Testis (tissue), 3 donors: Measurements from ENCODE around the gene RFC2. TPM values are rescaled to one million over a fixed set of nuclear protein-coding genes. Genes with fewer than 3 reads are reported as not detected.

Experiments used
- DNase-seq: peaks from one replicate; pipeline ENCODE4 v3.0.0-alpha.2; 2019
- H3K27ac ChIP-seq, 2 donors: fragments of 200-600 bp; sonication (generic); one replicate each; pipeline ENCODE4 v1.5.1; 2019
- H3K27me3 ChIP-seq: fragments of 200-600 bp; sonication (generic); one replicate; pipeline ENCODE4 v1.5.1; 2019
- H3K36me3 ChIP-seq: fragments of 200-600 bp; sonication (generic); one replicate; pipeline ENCODE4 v1.5.1; 2017; ENCODE audit warnings: low read depth; ENCODE audit errors: missing control alignments
- H3K4me1 ChIP-seq: fragments of 200-600 bp; sonication (generic); one replicate; pipeline ENCODE4 v1.5.1; 2019
- H3K4me3 ChIP-seq, 2 donors: fragments of 200-600 bp; sonication (generic); one replicate each; pipeline ENCODE4 v1.5.1; 2017 to 2019
- H3K9me3 ChIP-seq: fragments of 200-600 bp; sonication (generic); one replicate; pipeline ENCODE4 v1.5.1; 2017
- POLR2A ChIP-seq: fragments of 450-650 bp; IDR thresholded peaks from one replicate; pipeline ENCODE4 v1.6.1; 2017; ENCODE audit warnings: antibody characterized with exemption, mild to moderate bottlenecking, moderate library complexity
- WGBS, 2 donors: methylation state at CpG; one replicate each; pipeline ENCODE4 v1.1.5; 2018; 5-methylcytosine and 5-hydroxymethylcytosine counted together
- intact Hi-C: fragments of 100-400 bp; cut with DNase I; formaldehyde crosslinking; loops from one replicate; pipeline ENCODE4 v1.15.1; 2023; ENCODE audit warnings: low total_unique reads
- polyA plus RNA-seq: library from polyadenylated mRNA; stranded (reverse); fragments of 350-450 nt; fragmentation: Illumina TruSeq; extraction: RNeasy Lipid Tissue Mini Kit (QIAGEN cat#74804); gene quantifications from one replicate; pipeline ENCODE4 v1.2.3, GENCODE V29; 2014; ENCODE audit warnings: low read depth, low replicate concordance; ENCODE audit not compliant: insufficient read depth
- total RNA-seq, 2 donors: library from RNA; depleted of rRNA; stranded (reverse); fragments of >200 nt; gene quantifications; one replicate each; pipeline ENCODE4 v1.2.3, GENCODE V29; 2016
- TF ChIP-seq, protein P1 (sequence below), 3 experiments: fragments of 450-650 bp in 2 of 3; fragments of 200-600 bp in 1 of 3; sonication (generic) in 1 of 3; IDR thresholded peaks; one replicate each; pipeline ENCODE4 v1.5.1; 2016 to 2019; ENCODE audit warnings: antibody characterized with exemption in 3 of 3, mild to moderate bottlenecking in 2 of 3, moderate library complexity in 1 of 3

Gene RFC2
- total and polyA plus RNA-seq, 3 donors from 2014 or later: 10.8 to 29.2 (median 15.2) TPM

DNA sequence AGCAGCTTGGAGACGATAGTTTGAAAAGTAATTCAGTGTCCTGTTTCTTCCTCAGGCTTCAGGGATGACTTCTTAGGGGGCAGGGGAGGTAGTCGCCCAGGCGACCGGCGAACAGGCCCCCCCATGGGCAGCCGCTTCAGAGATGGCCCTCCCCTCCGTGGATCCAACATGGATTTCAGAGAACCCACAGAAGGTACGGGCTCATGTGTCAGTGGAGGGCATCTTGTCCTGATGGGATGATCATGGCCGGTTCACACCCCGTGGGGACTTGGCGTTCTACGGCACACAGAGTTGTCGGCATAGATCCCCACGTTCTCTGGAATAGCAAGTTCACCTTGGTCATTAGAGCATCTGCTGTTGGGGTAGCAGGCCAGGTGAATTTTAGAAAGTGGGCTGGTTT lies 59.5 kb downstream of the RFC2 start:
- Histone ChIP-seq H3K4me1 (no peaks in the 10 kb centered on the region), H3K27ac (no peak overlapping the region), H3K9me3 (no peaks in the 10 kb centered on the region), H3K27me3 (no peaks in the 10 kb centered on the region), H3K4me3 (no peak overlapping the region), H3K36me3 (no peaks in the 10 kb centered on the region)
- WGBS, 2 donors: 85 to 88% methylated on average over 13 to 14 of the region's 14 CpGs
- no peak for DNase-seq
- TF ChIP-seq, protein P1, sequence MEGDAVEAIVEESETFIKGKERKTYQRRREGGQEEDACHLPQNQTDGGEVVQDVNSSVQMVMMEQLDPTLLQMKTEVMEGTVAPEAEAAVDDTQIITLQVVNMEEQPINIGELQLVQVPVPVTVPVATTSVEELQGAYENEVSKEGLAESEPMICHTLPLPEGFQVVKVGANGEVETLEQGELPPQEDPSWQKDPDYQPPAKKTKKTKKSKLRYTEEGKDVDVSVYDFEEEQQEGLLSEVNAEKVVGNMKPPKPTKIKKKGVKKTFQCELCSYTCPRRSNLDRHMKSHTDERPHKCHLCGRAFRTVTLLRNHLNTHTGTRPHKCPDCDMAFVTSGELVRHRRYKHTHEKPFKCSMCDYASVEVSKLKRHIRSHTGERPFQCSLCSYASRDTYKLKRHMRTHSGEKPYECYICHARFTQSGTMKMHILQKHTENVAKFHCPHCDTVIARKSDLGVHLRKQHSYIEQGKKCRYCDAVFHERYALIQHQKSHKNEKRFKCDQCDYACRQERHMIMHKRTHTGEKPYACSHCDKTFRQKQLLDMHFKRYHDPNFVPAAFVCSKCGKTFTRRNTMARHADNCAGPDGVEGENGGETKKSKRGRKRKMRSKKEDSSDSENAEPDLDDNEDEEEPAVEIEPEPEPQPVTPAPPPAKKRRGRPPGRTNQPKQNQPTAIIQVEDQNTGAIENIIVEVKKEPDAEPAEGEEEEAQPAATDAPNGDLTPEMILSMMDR (IDR thresholded peaks at IDR 0.05): no peak
- no peak for TF ChIP-seq POLR2A
- intact Hi-C loops: no loop called here

DNA sequence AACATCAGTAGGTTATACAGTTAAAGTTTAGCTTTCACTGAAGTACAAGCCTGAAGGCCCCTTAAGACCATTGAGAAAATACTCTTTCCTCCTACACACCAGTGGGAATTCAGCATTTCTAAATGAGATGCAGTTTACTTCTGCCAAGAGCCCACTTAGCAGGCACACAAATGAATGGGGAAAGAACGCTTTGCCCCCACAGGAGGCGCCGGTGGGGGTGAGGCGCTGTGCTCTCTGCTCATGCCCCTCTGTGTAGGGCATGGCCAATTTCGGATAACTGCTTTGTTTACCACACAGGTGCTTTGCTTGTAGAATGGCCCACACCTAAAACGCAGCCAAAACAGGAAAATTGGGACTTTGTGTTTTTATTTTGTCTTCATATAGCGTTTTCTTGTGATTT lies 60.3 kb downstream of the RFC2 start:
- Histone ChIP-seq H3K4me3 (no peak overlapping the region), H3K4me1 (no peaks in the 10 kb centered on the region), H3K27me3 (no peaks in the 10 kb centered on the region), H3K27ac (no peak overlapping the region), H3K36me3 (no peaks in the 10 kb centered on the region), H3K9me3 (no peaks in the 10 kb centered on the region)
- WGBS, 2 donors: 92 to 93% methylated on average over 7 of the region's 7 CpGs
- intact Hi-C loops: no loop called here
- TF ChIP-seq, protein P1 (IDR thresholded peaks at IDR 0.05): no peak
- no peak for TF ChIP-seq POLR2A
- DNase-seq: no peak

DNA sequence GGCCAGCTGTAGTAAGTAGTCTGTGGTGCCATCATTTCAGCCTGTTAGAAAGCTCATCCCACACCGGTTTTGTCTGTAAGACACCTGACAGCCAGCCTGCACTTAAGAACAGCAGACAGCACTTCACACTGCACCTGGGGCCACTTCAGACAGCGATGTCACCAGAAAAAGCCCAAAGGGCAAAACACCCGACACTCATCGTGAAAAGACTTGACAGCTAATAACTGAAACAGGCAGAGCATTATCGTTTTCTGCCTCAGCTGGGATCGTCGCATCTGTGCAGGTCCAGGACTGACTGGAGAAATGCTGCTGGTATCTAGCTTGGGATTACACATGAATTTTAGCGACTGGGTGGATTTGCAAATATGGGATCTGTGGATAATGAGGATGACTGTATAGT lies 61.1 kb downstream of the RFC2 start:
- WGBS, 2 donors: 92 to 93% methylated on average over 8 of the region's 8 CpGs
- intact Hi-C loops: no loop called here
- Histone ChIP-seq H3K27ac (no peak overlapping the region), H3K27me3 (no peaks in the 10 kb centered on the region), H3K9me3 (no peaks in the 10 kb centered on the region), H3K4me3 (no peak overlapping the region), H3K36me3 (no peaks in the 10 kb centered on the region), H3K4me1 (no peaks in the 10 kb centered on the region)
- TF ChIP-seq, protein P1 (IDR thresholded peaks at IDR 0.05): no peak
- no peak for TF ChIP-seq POLR2A
- no peak for DNase-seq

DNA sequence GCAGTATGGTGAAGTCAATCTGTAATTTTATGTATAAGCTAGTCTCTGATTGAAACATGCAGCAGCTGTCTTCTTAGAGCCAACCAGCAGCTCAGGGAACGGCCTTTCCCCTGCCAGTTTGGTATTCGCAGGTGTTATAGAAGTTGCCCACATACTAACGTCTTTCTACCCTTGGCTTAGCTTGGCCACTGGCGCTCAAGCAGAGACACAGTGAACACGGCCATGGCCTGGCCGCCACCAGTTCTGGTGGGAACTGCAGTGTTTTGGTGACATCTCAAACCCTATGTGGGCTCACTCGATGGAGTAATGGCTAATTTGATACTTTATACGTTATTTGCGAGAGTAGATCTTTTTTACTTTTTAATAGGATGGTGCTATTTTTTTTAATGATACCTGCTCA lies 63.0 kb downstream of the RFC2 start:
- intact Hi-C loops: no loop called here
- Histone ChIP-seq H3K27ac (no peak overlapping the region), H3K4me3 (no peak overlapping the region), H3K9me3 (no peaks in the 10 kb centered on the region), H3K36me3 (no peaks in the 10 kb centered on the region), H3K27me3 (no peaks in the 10 kb centered on the region), H3K4me1 (peaks cover 16% of the 10 kb centered on the region)
- TF ChIP-seq POLR2A: no peak
- TF ChIP-seq, protein P1 (IDR thresholded peaks at IDR 0.05): no peak
- no peak for DNase-seq
- 84 to 88% methylated on average over 9 of the region's 9 CpGs for WGBS, 2 donors

DNA sequence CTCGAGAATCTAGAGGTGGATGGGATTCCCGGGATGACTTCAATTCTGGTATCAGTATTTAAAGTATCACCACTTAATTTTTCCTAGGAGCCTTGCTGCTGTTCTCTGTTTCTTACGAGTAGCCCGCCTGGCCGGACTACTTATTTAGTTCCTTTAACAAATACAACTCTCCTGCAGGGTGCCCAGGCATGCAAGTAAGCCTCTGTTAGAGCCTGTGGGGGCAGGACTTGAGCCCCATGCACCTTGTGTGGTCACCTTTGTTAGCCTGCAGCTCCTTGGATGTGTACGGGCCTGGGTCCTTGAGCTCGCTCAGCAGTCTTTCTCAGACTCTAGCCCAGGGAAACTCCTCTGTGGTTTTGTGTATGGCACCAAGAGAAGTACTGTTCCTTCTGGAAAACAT lies 63.9 kb downstream of the RFC2 start:
- intact Hi-C loops: no loop called here
- Histone ChIP-seq H3K4me3 (no peak overlapping the region), H3K27ac (no peak overlapping the region), H3K36me3 (no peaks in the 10 kb centered on the region), H3K4me1 (peaks cover 22% of the 10 kb centered on the region), H3K9me3 (no peaks in the 10 kb centered on the region), H3K27me3 (no peaks in the 10 kb centered on the region)
- 86 to 92% methylated on average over 7 of the region's 7 CpGs for WGBS, 2 donors
- DNase-seq: no peak
- TF ChIP-seq, protein P1 (IDR thresholded peaks at IDR 0.05): no peak
- TF ChIP-seq POLR2A: no peak
